ENCODE measurements around the gene SLC2A8. TPM values are rescaled to one million over a fixed set of nuclear protein-coding genes. Genes with fewer than 3 reads are reported as not detected.

SLC2A8 gene
- total RNA-seq, 2 donors from 2014 or later = 8.8 to 16.5 TPM

DNA sequence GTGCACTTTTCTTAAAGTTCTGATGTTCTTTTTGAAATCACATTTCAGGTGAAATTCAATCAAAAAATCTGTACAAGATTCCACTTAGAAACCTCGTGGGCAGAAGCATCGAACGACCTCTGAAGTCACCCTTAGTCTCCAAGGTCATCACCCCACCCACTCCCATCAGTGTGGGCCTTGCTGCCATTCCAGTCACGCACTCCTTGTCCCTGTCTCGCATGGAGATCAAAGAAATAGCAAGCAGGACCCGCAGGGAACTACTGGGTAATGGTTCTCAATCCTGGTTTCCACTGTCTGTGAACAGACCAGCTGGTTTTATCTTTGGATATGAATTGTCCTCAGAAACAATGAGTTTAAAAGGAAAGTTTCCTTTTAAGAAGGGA is 8.1 kb upstream of the SLC2A8 start:
- H3K36me3 Mint-ChIP-seq = no peaks in the 10 kb centered on the region
- ATAC-seq = no peak
- H3K9me3 Mint-ChIP-seq = no peaks in the 10 kb centered on the region
- H3K27me3 Mint-ChIP-seq = peaks cover 23 to 29% of the 10 kb centered on the region in 2 donors
- peaks cover 14 to 23% of the 10 kb centered on the region in 2 donors for H3K4me1 Mint-ChIP-seq (ENCODE audit: low read depth in 2 of 2)
- H3K4me3 Mint-ChIP-seq = peak overlapping the region; percentile 67
- H3K27ac Mint-ChIP-seq = peak overlapping the region; percentile 63 to 69
- no peak for DNase-seq (ENCODE audit: low spot score)

DNA sequence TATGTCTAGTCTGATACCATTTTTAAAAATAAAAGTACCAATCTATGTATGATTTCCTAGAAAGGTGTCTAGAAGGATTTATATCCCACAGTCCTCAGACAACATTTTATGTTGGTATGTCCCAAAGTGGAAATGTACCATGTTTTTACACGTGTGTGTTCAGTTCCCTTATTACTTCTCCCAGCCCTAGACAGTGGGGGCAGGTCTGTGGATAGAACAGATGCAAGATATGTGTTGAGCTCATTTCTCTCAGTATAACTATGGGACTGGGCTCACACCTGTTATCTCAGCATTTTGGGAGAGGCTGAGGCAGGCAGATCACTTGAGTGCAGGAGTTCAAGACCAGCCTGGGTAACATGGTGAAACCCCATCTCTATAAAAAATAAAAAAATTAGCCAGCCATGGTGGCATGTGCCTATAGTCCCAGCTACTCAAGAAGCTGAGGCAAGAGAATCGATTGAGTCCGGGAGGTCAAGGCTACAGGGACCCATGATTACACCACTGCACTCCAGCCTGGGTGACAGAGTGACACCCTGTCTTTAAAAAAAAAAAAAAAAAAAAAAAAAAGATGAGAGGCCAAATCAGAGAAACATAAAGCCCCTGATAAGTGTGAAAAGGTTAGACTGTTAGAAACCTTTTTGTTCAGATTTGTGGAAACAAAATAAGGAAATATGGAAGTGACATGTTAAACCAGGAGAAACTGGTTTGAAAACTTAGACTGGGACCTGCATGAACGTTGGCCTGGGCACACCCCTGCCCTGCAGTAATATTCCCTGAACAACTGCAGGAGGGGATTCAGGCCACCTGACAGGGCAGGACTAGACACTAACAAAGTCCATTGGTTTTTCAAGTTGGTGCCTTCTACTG is 7.4 kb upstream of the SLC2A8 start:
- H3K27me3 Mint-ChIP-seq = peaks cover 15 to 21% of the 10 kb centered on the region in 2 donors
- H3K27ac Mint-ChIP-seq = peak overlapping the region; percentile 63 to 69
- no peak for ATAC-seq
- peaks cover 14 to 20% of the 10 kb centered on the region in 2 donors for H3K4me1 Mint-ChIP-seq (ENCODE audit: low read depth in 2 of 2)
- no peaks in the 10 kb centered on the region for H3K36me3 Mint-ChIP-seq
- H3K4me3 Mint-ChIP-seq = peak overlapping the region; percentile 67
- no peaks in the 10 kb centered on the region for H3K9me3 Mint-ChIP-seq
- DNase-seq (ENCODE audit: low spot score) = no peak

DNA sequence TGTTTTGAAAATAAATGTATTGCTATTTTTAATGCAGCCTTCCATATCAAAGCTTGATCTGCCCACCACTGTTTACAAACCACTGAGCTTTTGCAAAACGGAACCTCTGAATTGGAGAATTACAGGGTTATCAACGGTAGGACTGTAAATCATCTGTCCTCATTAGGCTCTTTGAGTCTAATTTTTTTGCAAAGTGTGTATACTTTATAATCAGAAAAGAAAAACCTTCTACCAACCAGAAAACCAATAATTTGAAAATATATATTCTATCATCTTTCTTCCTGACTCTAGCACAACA is 6.8 kb upstream of the SLC2A8 start:
- Mint-ChIP-seq H3K4me3 (no peak overlapping the region), H3K4me1 (ENCODE audit: low read depth in 2 of 2) (peaks cover 14 to 20% of the 10 kb centered on the region in 2 donors), H3K36me3 (no peaks in the 10 kb centered on the region), H3K27ac (no peak overlapping the region), H3K9me3 (no peaks in the 10 kb centered on the region), H3K27me3 (peaks cover 13 to 17% of the 10 kb centered on the region in 2 donors)
- ATAC-seq (no peak), DNase-seq (ENCODE audit: low spot score) (no peak)

- no peaks in the 10 kb centered on the region for H3K9me3 Mint-ChIP-seq
- H3K27ac Mint-ChIP-seq = no peak overlapping the region
- H3K4me1 Mint-ChIP-seq (ENCODE audit: low read depth in 2 of 2) = peaks cover 18 to 22% of the 10 kb centered on the region in 2 donors
- DNase-seq (ENCODE audit: low spot score) = no peak
- no peak for ATAC-seq
- H3K27me3 Mint-ChIP-seq = peaks cover 11 to 20% of the 10 kb centered on the region in 2 donors
- H3K36me3 Mint-ChIP-seq = no peaks in the 10 kb centered on the region
- H3K4me3 Mint-ChIP-seq = no peak overlapping the region
Observed at GRCh38 chr9:127390563-127390962, 6.4 kb upstream of the SLC2A8 start.

DNA sequence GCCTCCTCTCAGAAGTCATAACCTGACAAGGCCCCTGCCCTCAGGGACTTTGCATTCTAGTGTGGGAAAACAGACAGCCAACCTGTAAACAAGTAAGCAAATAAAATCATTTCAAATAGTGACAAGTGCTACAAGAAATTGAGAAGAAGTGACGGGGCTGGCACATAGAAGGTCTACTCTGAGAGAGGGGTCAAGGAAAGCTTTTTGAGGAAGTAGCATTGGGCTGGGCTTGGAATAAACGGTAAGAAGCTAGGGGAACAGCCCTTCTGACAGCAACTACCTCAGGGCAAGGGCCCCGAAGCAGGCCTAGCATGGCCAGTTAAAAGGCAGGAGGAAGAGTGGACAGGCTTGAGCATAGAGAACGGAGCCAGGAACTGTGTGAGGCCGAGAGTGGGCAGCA is 4.8 kb upstream of the SLC2A8 start:
- Mint-ChIP-seq H3K9me3 (no peaks in the 10 kb centered on the region), H3K36me3 (no peaks in the 10 kb centered on the region), H3K27ac (no peak overlapping the region), H3K27me3 (peaks cover 7 to 16% of the 10 kb centered on the region in 2 donors), H3K4me1 (ENCODE audit: low read depth in 2 of 2) (peaks cover 24 to 26% of the 10 kb centered on the region in 2 donors), H3K4me3 (no peak overlapping the region)
- ATAC-seq = no peak
- DNase-seq (ENCODE audit: low spot score) = no peak

DNA sequence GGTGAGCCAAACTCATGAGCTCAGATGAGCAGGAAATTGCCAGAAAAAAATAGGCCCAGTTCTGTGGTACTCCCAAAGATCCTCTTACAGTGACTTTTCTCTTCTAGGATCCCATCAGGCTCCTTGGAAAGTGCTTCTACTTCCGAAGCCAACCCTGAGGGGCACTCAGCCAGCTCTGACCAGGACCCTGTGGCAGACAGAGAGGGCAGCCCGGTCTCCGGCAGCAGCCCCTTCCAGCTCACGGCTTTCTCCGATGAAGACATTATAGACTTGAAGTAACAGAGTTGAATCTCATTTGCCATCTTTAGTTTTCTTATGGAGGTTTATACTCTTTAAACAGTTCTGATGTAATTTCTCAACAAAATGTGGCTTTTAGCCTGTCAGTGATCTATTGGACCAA is 4.0 kb upstream of the SLC2A8 start:
- no peaks in the 10 kb centered on the region for H3K36me3 Mint-ChIP-seq
- H3K27ac Mint-ChIP-seq = no peak overlapping the region
- peaks cover 24% of the 10 kb centered on the region in 2 donors for H3K4me1 Mint-ChIP-seq (ENCODE audit: low read depth in 2 of 2)
- H3K4me3 Mint-ChIP-seq = no peak overlapping the region
- H3K27me3 Mint-ChIP-seq = peaks cover 7 to 16% of the 10 kb centered on the region in 2 donors
- ATAC-seq (no peak), DNase-seq (ENCODE audit: low spot score) (no peak)
- no peaks in the 10 kb centered on the region for H3K9me3 Mint-ChIP-seq

- ATAC-seq (no peak), DNase-seq (ENCODE audit: low spot score) (no peak)
- Mint-ChIP-seq H3K4me3 (no peak overlapping the region), H3K27me3 (peaks cover 7 to 16% of the 10 kb centered on the region in 2 donors), H3K4me1 (ENCODE audit: low read depth in 2 of 2) (peaks cover 23% of the 10 kb centered on the region in 2 donors), H3K9me3 (no peaks in the 10 kb centered on the region), H3K27ac (no peak overlapping the region), H3K36me3 (no peaks in the 10 kb centered on the region)
Observed at GRCh38 chr9:127393645-127394044, 3.3 kb upstream of the SLC2A8 start.

GRCh38 chr9:127395497-127396252 is 1.3 kb upstream of the SLC2A8 start:
- DNase-seq (ENCODE audit: low spot score) = no peak
- Mint-ChIP-seq H3K27ac (no peak overlapping the region), H3K4me1 (ENCODE audit: low read depth in 2 of 2) (peaks cover 15 to 16% of the 10 kb centered on the region in 2 donors), H3K36me3 (no peaks in the 10 kb centered on the region), H3K4me3 (peak overlapping the region; percentile 38), H3K27me3 (peaks cover 0 to 16% of the 10 kb centered on the region in 2 donors), H3K9me3 (no peaks in the 10 kb centered on the region)
- no peak for ATAC-seq

- no peak overlapping the region for H3K27ac Mint-ChIP-seq
- no peak for DNase-seq (ENCODE audit: low spot score)
- ATAC-seq = no peak
- H3K9me3 Mint-ChIP-seq = no peaks in the 10 kb centered on the region
- peaks cover 15 to 16% of the 10 kb centered on the region in 2 donors for H3K4me1 Mint-ChIP-seq (ENCODE audit: low read depth in 2 of 2)
- H3K4me3 Mint-ChIP-seq = peak overlapping the region; percentile 38
- H3K36me3 Mint-ChIP-seq = no peaks in the 10 kb centered on the region
- H3K27me3 Mint-ChIP-seq = peaks cover 0 to 16% of the 10 kb centered on the region in 2 donors
Observed at GRCh38 chr9:127396253-127396807, 639 bp upstream of the SLC2A8 start.

DNA sequence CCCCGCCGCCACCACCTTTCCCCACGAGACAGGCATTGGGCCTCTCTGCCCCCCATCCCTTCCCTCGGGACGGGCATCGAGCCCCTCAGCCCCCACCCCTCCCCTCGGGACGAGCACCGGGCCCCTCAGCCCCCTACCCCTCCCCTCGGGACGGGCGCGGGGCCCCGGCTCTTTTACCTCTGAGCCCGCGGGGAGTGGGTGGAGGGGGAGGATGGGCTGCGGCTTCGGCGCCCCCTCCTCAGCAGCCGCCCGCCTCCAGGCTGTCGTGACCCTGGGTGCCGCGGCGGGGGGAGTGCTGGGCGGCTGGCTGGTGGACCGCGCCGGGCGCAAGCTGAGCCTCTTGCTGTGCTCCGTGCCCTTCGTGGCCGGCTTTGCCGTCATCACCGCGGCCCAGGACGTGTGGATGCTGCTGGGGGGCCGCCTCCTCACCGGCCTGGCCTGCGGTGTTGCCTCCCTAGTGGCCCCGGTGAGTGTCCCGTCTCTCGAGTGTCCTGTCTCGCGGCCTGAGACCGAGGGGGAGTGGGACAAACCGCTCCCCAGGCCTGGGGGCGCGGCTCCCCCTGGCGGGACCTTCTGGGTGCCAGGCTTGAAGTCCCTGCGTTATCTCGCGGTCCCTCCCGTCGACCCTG is 791 bp downstream of the SLC2A8 start:
- H3K4me1 Mint-ChIP-seq (ENCODE audit: low read depth in 2 of 2) = peaks cover 15 to 16% of the 10 kb centered on the region in 2 donors
- H3K4me3 Mint-ChIP-seq = peak overlapping the region; percentile 84
- no peaks in the 10 kb centered on the region for H3K9me3 Mint-ChIP-seq
- H3K27ac Mint-ChIP-seq = peak overlapping the region; percentile 60 to 78
- no peak for DNase-seq (ENCODE audit: low spot score)
- peaks cover 0 to 8% of the 10 kb centered on the region in 2 donors for H3K27me3 Mint-ChIP-seq
- no peak for ATAC-seq
- no peaks in the 10 kb centered on the region for H3K36me3 Mint-ChIP-seq

DNA sequence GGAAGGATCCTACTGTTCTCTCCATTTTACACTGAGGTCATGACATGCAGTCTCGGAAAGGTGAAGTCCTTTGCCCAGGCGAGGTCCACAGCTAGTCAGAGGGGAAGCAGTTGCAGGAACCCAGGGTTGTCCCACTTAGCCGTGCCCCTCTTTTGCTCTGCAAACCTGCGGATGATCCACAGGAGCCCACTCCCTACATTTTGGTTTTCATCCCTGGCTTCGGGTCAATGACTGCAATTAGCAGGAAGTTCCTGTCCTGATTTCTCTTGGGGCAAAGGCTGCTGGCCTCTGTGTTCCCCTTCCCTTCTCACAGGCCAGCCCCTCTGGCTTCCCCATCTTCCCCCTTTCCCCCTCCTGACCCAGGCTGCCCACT is 1.3 kb downstream of the SLC2A8 start:
- DNase-seq (ENCODE audit: low spot score) = no peak
- no peak for ATAC-seq
- peaks cover 0 to 8% of the 10 kb centered on the region in 2 donors for H3K27me3 Mint-ChIP-seq
- H3K9me3 Mint-ChIP-seq = no peaks in the 10 kb centered on the region
- peak overlapping the region; percentile 60 to 78 for H3K27ac Mint-ChIP-seq
- peak overlapping the region; percentile 84 for H3K4me3 Mint-ChIP-seq
- H3K4me1 Mint-ChIP-seq (ENCODE audit: low read depth in 2 of 2) = peaks cover 15 to 16% of the 10 kb centered on the region in 2 donors
- no peaks in the 10 kb centered on the region for H3K36me3 Mint-ChIP-seq

DNA sequence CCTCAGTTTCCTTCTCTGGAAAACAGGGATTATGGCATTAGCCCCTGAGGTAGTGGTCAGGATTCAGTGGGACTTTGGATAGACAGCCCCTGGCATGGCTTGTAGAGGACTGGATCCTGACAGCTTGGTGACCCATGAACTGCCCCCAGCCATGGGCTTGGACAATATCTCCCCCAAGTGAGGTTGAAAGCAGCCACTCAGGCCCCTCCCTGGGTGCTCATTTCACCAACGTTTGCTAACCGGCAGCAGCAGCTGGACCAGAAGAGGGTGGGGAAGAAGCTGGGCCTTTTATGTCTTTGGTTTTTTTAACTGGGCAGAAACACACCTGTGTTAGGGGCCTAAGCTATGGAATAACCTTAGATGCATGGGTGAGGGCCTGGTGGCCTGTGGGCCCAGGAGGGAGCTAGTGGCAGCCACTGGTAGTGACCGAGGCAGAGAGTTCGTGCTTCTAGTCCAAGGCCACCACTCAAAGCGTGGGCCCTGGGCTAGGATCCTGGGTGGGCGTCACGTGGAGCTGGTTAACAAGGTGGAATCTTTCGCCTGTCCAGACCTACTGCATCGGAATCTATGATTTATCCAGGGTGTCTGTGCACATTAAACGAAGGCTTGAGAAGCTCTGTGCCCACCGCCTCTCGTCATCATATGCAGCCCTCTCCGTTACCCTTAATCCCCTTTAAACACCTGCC is 1.9 kb downstream of the SLC2A8 start:
- Mint-ChIP-seq H3K27ac (peak overlapping the region; percentile 60 to 78), H3K4me1 (ENCODE audit: low read depth in 2 of 2) (peaks cover 15 to 16% of the 10 kb centered on the region in 2 donors), H3K27me3 (peaks cover 0 to 5% of the 10 kb centered on the region in 2 donors), H3K4me3 (peak overlapping the region; percentile 84), H3K36me3 (no peaks in the 10 kb centered on the region), H3K9me3 (no peaks in the 10 kb centered on the region)
- no peak for ATAC-seq
- DNase-seq (ENCODE audit: low spot score) = no peak

GRCh38 chr9:127399736-127400269 is 2.8 kb downstream of the SLC2A8 start:
- H3K4me3 Mint-ChIP-seq = no peak overlapping the region
- H3K4me1 Mint-ChIP-seq (ENCODE audit: low read depth in 2 of 2) = peaks cover 15 to 16% of the 10 kb centered on the region in 2 donors
- peaks cover 0 to 5% of the 10 kb centered on the region in 2 donors for H3K27me3 Mint-ChIP-seq
- DNase-seq (ENCODE audit: low spot score) = no peak
- no peaks in the 10 kb centered on the region for H3K9me3 Mint-ChIP-seq
- no peak for ATAC-seq
- H3K36me3 Mint-ChIP-seq = no peaks in the 10 kb centered on the region
- no peak overlapping the region for H3K27ac Mint-ChIP-seq

All from natural killer cell treated with Interleukin-12 subunit alpha and Interleukin-12 subunit beta and Interleukin-15 and Interleukin-18, amount 100 ng/mL, for 72 hours (primary cell).